GM18526 (cell line): ENCODE measurements around the gene ZCWPW1.

Experiments used
- POLR2A ChIP-seq: IDR thresholded peaks from 3 replicates; pipeline ENCODE4 v1.6.1; 2011; ENCODE audit not compliant: insufficient read length; ENCODE audit errors: extremely low read depth

ZCWPW1 gene

GRCh38 chr7:100398239-100398638 lies 30.3 kb downstream of the ZCWPW1 start:
- TF ChIP-seq POLR2A = no peak

DNA sequence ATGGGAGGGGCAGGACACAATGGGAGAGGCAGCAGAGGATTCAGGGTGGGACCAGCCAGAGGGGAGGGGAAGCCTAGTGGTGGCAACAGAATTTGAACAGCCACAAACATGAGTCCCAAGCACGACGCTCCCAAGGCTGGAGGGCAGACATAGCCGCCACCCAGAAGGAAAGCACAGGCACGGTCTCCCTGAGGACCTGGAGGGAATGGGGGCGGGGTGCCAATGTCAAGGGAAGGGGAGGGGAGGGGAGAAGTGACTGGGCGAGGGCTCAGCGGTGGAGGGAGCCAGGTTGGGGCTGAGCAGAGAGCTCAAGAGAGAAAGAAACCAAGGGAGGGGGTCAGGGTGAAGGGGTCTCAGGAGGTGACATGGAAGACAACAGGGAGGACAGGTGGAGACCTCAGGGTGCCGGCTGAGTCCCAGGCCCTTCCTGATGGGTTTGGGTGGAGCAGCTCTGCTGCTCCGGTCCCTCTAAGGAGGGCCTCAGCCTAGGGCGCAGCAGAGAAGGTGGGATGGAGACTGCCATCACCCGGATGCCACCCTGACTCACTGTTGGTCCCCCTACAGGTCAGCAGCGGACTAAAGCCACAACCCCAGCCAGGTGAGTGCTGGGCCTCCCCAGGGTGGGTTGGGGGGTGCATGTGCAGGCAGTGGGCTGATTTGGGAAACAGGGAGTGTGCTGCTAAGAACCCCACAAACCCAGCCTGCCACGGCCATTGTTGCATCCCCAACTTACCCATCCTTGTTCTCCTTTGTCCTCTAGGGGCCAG lies 31.0 kb downstream of the ZCWPW1 start:
- no peak for TF ChIP-seq POLR2A

DNA sequence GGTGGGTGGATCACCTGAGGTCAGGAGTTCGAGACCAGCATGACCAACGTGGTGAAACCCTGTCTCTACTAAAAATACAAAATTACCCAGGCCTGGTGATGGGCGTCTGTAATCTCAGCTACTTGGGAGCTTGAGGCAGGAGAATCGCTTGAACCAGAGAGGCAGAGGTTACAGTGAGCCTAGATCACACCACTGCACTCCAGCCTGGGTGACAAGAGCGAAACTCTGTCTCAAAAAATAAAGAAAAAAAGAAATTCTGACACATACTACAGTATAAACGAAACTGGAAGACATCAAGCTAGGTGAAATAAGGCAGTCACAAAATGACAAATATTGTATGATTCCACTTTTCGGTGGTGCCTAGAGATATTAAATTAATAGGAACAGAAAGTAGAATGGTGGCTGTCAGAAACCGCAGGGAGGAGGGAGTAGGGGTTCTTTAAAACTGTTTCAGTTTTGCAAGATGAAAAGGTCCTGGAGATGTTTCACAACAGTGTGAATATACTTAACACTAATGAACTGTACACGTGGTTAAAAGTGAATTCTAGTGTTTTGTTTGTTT lies 32.0 kb downstream of the ZCWPW1 start:
- no peak for TF ChIP-seq POLR2A

- no peak for TF ChIP-seq POLR2A
These were observed 34.4 kb downstream of the ZCWPW1 start for GRCh38 chr7:100394077-100394476.

DNA sequence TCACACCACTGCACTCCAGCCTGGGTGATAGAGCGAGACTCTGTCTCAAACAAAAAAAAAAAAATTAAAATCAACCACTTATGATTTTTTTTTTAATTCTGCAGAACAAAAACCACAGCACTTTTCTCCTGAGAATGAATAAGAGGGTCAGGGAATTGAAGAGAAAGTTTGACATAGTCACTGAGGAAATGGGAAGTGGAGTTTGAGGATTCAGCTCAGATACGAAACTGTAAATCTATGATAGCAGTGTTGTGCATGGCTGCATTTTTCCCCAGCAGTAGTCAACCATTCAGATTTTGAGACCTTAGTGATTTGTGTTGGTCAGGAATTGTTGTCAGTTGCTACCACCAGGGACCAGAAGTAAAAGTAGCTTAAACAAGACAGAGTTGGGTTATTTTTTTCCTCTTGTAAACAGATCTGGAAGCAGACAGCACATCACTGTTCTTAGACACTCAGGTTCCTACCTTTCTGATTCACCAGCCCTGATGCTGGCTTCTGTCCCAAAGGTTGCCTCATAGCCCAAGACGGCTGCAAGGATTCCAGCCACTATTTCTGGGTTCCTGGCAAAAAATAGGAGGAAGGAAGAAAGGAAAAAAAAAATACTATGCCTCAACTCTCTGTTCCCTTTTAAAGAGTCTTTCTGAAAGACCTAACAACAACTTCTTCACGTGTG lies 35.1 kb downstream of the ZCWPW1 start:
- no peak for TF ChIP-seq POLR2A

DNA sequence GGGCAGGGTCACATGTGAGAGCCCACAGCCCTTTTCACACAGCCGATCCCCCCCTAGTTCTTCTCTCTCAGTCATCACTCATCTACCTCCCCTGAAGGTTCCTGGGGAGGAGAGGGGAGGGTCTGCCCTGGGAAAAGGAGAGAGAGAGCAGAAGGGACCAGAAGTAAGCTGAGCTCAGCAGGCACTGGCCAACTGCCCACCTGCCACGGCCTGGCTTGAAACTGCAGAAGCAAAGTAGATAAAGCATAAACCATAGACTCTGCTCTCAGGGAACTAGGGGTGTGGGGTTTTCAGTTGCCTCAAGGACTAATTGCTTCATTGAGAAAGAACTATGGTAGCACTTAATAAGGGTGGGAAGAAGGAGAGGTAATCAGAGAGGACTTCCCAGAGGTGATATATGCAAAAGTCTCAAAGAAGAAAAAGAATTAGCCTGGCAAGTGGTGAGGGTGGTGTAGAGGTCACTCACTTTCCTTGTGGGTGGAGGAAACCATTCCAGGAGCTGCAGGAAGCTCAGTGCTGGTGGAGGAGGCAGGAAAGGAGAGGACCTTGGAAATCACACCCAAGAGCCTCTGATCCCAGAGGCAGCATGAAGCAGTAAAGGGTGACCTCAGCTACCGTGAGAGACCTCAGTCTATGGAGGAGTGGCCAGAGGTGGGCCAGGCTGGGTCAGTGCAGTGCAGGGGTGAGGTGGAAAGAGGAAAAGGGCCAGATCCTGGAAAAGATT lies 38.1 kb downstream of the ZCWPW1 start:
- no peak for TF ChIP-seq POLR2A

GRCh38 chr7:100389437-100390088 lies 38.9 kb downstream of the ZCWPW1 start:
- TF ChIP-seq POLR2A = no peak

GRCh38 chr7:100387695-100388094 lies 40.8 kb downstream of the ZCWPW1 start:
- no peak for TF ChIP-seq POLR2A

DNA sequence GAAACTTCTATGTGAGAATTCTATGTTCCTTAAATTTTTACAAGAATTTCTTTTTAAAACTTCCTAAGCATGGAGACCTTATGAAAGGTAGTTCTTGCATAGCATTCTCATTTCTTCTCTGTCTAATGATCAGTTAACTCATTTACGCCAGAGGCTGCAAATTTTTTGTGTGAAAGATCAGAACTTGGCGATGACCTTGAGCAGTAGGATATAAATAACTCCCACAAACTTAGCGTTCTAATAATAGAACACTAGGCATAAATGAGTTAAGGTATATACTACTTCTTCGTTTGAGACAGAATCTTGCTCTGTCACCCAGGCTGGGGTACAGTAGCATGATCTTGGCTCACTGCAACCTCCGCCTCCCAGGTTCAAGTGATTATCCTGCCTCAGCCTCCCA lies 41.6 kb downstream of the ZCWPW1 start:
- TF ChIP-seq POLR2A = no peak

DNA sequence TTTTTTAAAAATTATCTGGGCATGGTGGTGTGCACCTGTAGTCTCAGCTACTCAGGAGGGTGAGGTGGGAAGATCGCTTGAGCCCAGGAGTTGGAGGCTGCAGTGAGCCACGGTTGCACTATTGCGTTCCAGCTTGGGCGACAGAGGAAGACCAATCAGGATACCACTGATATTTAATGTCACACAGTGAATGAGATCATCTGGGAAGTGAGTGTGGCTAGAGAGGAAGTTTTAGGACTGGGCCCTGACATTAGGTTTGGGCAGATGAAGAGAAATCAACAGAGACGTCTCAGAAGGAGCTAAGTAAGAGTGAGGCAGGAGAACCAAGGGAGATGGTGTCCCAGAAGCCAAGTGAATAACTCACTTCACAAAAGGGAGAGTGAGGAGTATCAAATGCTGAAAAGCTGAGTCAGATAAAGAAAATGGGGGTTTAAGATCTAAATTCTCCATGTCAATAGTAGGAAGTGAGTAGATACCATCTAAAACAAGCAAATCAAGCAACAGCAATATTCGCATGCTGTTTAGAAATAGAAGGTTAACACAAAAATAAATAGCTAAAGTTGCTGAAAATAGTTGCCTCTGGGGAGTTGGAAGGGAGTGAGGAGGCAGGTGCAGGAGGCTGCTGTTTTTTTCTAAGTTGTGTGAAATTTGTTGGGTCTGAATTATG lies 43.7 kb downstream of the ZCWPW1 start:
- TF ChIP-seq POLR2A = no peak

DNA sequence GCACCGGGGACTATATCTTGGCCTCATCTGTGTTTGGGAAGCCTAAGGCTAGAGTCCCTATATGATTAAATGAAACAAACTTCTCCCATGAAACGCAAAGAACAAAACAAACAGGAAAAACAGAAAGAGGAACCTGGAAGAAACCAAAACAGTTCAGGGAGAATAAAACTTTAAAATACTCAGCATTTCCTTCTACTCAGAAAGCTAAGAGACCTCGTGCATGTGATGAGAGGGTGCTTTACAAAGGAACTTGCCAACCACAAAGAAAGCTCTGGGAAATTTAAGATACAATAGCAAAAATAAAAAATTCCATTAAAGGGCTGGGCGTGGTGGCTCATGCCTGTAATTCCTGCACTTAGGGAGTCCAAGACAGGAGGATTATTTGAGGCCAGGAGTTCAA lies 48.3 kb downstream of the ZCWPW1 start:
- TF ChIP-seq POLR2A = no peak

DNA sequence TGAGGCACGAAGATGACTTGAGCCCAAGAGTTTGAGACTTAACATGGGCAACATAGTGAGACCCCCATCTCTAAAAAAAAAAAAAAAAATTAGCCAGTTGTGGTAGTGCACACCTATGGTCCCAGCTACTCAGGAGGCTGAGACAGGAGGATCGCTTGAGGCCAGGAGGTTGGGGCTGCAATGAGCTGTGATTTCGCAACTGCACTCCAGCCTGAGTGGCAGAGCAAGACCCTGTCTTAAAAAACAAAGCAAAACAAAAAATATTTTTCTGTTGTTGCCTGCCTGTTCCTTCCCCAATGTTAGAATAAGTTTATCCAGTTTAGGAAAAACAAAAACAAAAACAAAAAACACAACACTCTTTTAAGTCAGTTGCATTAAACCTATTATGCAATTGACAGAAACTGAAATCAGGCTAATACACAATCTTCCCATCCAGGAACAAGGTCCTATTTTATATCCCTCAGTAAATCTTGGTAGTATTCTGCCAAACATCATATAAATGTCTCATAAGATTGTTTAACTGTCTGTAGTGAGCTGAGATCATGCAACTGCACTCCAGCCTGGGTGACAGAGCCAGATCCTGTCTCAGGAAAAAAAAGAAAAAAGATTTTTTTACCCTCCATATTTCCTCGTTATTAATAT lies 50.3 kb downstream of the ZCWPW1 start:
- TF ChIP-seq POLR2A = no peak

- TF ChIP-seq POLR2A = no peak
These were observed 52.4 kb downstream of the ZCWPW1 start for GRCh38 chr7:100376066-100376465.

- TF ChIP-seq POLR2A = no peak
These were observed 53.9 kb downstream of the ZCWPW1 start for GRCh38 chr7:100374601-100375000.

DNA sequence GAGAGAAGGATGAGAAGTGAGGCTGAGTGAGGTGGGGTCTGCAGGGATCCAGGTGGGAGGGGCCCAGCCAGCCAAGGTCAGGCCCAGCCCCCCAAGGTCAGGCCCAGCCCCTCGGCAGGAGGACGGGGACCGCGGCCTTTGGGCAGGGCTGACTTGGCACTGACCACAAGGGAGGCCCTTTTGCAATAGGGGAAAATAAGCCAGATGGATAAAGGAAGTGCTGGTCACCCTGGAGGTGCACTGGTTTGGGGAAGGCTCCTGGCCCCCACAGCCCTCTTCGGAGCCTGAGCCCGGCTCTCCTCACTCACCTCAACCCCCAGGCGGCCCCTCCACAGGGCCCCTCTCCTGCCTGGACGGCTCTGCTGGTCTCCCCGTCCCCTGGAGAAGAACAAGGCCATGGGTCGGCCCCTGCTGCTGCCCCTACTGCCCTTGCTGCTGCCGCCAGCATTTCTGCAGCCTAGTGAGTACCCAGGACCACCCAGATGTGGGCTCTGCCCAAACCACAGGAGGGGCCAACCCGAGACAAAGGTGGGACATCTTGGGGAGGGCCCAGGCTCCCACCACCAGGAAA lies 55.2 kb downstream of the ZCWPW1 start, which contains the start of gene PILRA:
PILRA (plus strand) TSS at position 227 of the 571 bp plus-strand sequence; CDS start at position 397, 170 bp downstream.
- no peak for TF ChIP-seq POLR2A
